HepG2 (cell line): ENCODE measurements around the gene TTLL4. TPM values are rescaled to one million over a fixed set of nuclear protein-coding genes. Genes with fewer than 3 reads are reported as not detected.

Experiments used
- ARNT ChIP-seq: fragments of 450-650 bp; IDR thresholded peaks from 2 replicates; pipeline ENCODE4 v1.6.1; 2017
- FOXJ3 ChIP-seq: sonication (generic); formaldehyde crosslinking; IDR thresholded peaks from 2 replicates; pipeline ENCODE4 v1.4.0; 2020; ENCODE audit warnings: missing genetic modification reagents, mild to moderate bottlenecking, borderline replicate concordance
- ISL2 ChIP-seq: sonication (generic); formaldehyde crosslinking; IDR thresholded peaks from 2 replicates; pipeline ENCODE4 v1.5.0; 2020; ENCODE audit warnings: missing genetic modification reagents
- JUND ChIP-seq: sonication (generic); formaldehyde crosslinking; IDR thresholded peaks from 2 replicates; pipeline ENCODE4 v1.8.0; 2022; ENCODE audit warnings: mild to moderate bottlenecking, missing genetic modification reagents
- ZBTB8A ChIP-seq: sonication (generic); formaldehyde crosslinking; IDR thresholded peaks from 2 replicates; pipeline ENCODE4 v1.4.0; 2020; ENCODE audit warnings: mild to moderate bottlenecking, low read depth, missing genetic modification reagents, borderline replicate concordance
- ZIK1 ChIP-seq: sonication (generic); formaldehyde crosslinking; IDR thresholded peaks from 2 replicates; pipeline ENCODE4 v1.5.0; 2020; ENCODE audit warnings: mild to moderate bottlenecking, low read depth, missing genetic modification reagents, borderline replicate concordance
- ZNF12 ChIP-seq: sonication (generic); formaldehyde crosslinking; IDR thresholded peaks from 2 replicates; pipeline ENCODE4 v1.5.0; 2020; ENCODE audit warnings: missing genetic modification reagents
- ZNF569 ChIP-seq: sonication (generic); formaldehyde crosslinking; IDR thresholded peaks from 2 replicates; pipeline ENCODE4 v1.5.0; 2020; ENCODE audit warnings: mild to moderate bottlenecking, missing genetic modification reagents, moderate library complexity, borderline replicate concordance
- ZNF614 ChIP-seq: IDR thresholded peaks from 2 replicates; pipeline ENCODE4 v1.6.1; 2018; ENCODE audit warnings: missing biosample characterization, missing genetic modification reagents, inconsistent platforms, borderline replicate concordance
- ZNF619 ChIP-seq: sonication (generic); formaldehyde crosslinking; IDR thresholded peaks from 2 replicates; pipeline ENCODE4 v1.4.0; 2020; ENCODE audit warnings: mild to moderate bottlenecking, missing genetic modification reagents
- polyA plus RNA-seq, 8 experiments: library from polyadenylated mRNA; depleted of rRNA in 3 of 8; stranded (reverse) in 7 of 8; unstranded in 1 of 8; fragments of >200 nt; fragmentation: Illumina TruSeq in 4 of 8; extraction: Trizol in 4 of 8; gene quantifications; 2 replicates each; pipeline versions ENCODE4 v1.2.1 to v1.2.3, GENCODE V29; 2011 to 2016; ENCODE audit warnings: low read depth in 4 of 8, missing spikeins in 1 of 8, mixed read lengths in 1 of 8; ENCODE audit not compliant: insufficient read depth in 1 of 8
- total RNA-seq, 5 experiments: library from RNA; depleted of rRNA; stranded (reverse); fragments of >200 nt; fragmentation: Illumina TruSeq; extraction: Trizol; gene quantifications; 2 replicates each; pipeline ENCODE4 v1.2.3, GENCODE V29; 2016; ENCODE audit warnings: low read depth in 1 of 5
- TF ChIP-seq, protein P1 (sequence below): fragments of 450-650 bp; IDR thresholded peaks from 2 replicates; pipeline ENCODE4 v1.6.1; 2017; ENCODE audit warnings: mild to moderate bottlenecking
- TF ChIP-seq, protein P2 (sequence below): sonication (generic); formaldehyde crosslinking; IDR thresholded peaks from 2 replicates; pipeline ENCODE4 v1.9.0; 2021; ENCODE audit warnings: mild to moderate bottlenecking, missing genetic modification reagents
- TF ChIP-seq, protein P3 (sequence below): IDR thresholded peaks from 2 replicates; pipeline ENCODE4 v1.6.1; 2016
- TF ChIP-seq, protein P4 (sequence below): sonication (generic); formaldehyde crosslinking; conservative IDR thresholded peaks from 2 replicates; pipeline ENCODE4 v1.8.0; 2022; ENCODE audit warnings: mild to moderate bottlenecking, moderate library complexity, missing genetic modification reagents

TTLL4 gene
- total and polyA plus RNA-seq, 2 of the 13 experiments (the other 11 are each of a cell fraction or from before 2014, with no cell fraction given), result 77.5 to 84.6 TPM

DNA sequence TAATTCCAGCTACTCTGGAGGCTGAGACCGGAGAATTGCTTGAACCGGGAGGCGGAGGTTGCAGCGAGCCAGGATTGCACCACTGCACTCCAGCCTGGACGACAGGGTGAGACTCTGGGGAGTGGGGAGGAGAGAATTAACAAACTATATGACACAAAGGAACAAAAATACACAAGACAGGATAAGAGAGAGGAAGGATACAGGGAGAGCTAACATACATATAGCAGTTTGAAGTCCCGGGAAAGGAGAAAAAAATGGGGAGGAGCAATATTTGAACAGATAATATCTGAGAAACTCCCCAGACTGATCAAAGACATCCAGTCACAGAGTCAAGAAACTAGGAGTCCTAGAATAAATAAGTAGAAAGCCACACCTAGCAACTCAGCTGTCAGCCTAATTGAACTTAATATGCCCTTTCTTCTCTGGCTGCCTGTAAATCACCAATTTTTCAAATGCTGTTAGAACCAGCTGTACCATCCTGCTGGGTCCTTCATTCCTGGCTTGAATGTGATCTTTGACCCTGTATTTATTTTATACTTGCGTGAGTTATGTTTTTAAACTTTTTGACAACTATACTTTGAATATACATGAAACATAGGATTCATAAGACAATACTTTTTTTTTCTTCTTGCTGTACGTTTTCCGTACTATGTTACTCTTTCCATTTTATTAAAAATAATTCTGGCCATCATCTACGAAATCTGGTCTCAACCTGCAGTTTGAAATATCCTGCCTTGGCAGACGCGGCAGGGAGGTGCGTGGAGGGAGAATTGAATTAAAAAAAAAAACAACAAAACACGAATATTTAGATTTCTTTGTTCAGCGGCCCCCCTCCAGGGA, 70.4 kb downstream of the TTLL4 start (continued):
- TF ChIP-seq, protein P1, sequence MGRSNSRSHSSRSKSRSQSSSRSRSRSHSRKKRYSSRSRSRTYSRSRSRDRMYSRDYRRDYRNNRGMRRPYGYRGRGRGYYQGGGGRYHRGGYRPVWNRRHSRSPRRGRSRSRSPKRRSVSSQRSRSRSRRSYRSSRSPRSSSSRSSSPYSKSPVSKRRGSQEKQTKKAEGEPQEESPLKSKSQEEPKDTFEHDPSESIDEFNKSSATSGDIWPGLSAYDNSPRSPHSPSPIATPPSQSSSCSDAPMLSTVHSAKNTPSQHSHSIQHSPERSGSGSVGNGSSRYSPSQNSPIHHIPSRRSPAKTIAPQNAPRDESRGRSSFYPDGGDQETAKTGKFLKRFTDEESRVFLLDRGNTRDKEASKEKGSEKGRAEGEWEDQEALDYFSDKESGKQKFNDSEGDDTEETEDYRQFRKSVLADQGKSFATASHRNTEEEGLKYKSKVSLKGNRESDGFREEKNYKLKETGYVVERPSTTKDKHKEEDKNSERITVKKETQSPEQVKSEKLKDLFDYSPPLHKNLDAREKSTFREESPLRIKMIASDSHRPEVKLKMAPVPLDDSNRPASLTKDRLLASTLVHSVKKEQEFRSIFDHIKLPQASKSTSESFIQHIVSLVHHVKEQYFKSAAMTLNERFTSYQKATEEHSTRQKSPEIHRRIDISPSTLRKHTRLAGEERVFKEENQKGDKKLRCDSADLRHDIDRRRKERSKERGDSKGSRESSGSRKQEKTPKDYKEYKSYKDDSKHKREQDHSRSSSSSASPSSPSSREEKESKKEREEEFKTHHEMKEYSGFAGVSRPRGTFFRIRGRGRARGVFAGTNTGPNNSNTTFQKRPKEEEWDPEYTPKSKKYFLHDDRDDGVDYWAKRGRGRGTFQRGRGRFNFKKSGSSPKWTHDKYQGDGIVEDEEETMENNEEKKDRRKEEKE, result no peak
- TF ChIP-seq ZBTB8A (no peak), JUND (CRISPR knock-in tag) (no peak), ARNT (no peak), ZNF614 (CRISPR knock-in tag) (0 out of 2 replicates have a peak, but pooled peaks have one; percentile 19), ZIK1 (CRISPR knock-in tag) (no peak), ISL2 (peak; percentile 83), ZNF12 (0 out of 2 replicates have a peak, but pooled peaks have one; percentile 17), FOXJ3 (CRISPR knock-in tag) (0 out of 2 replicates have a peak, but pooled peaks have one; percentile 37), ZNF569 (no peak), ZNF619 (CRISPR knock-in tag) (0 out of 2 replicates have a peak, but pooled peaks have one; percentile 59)
- TF ChIP-seq, protein P2, sequence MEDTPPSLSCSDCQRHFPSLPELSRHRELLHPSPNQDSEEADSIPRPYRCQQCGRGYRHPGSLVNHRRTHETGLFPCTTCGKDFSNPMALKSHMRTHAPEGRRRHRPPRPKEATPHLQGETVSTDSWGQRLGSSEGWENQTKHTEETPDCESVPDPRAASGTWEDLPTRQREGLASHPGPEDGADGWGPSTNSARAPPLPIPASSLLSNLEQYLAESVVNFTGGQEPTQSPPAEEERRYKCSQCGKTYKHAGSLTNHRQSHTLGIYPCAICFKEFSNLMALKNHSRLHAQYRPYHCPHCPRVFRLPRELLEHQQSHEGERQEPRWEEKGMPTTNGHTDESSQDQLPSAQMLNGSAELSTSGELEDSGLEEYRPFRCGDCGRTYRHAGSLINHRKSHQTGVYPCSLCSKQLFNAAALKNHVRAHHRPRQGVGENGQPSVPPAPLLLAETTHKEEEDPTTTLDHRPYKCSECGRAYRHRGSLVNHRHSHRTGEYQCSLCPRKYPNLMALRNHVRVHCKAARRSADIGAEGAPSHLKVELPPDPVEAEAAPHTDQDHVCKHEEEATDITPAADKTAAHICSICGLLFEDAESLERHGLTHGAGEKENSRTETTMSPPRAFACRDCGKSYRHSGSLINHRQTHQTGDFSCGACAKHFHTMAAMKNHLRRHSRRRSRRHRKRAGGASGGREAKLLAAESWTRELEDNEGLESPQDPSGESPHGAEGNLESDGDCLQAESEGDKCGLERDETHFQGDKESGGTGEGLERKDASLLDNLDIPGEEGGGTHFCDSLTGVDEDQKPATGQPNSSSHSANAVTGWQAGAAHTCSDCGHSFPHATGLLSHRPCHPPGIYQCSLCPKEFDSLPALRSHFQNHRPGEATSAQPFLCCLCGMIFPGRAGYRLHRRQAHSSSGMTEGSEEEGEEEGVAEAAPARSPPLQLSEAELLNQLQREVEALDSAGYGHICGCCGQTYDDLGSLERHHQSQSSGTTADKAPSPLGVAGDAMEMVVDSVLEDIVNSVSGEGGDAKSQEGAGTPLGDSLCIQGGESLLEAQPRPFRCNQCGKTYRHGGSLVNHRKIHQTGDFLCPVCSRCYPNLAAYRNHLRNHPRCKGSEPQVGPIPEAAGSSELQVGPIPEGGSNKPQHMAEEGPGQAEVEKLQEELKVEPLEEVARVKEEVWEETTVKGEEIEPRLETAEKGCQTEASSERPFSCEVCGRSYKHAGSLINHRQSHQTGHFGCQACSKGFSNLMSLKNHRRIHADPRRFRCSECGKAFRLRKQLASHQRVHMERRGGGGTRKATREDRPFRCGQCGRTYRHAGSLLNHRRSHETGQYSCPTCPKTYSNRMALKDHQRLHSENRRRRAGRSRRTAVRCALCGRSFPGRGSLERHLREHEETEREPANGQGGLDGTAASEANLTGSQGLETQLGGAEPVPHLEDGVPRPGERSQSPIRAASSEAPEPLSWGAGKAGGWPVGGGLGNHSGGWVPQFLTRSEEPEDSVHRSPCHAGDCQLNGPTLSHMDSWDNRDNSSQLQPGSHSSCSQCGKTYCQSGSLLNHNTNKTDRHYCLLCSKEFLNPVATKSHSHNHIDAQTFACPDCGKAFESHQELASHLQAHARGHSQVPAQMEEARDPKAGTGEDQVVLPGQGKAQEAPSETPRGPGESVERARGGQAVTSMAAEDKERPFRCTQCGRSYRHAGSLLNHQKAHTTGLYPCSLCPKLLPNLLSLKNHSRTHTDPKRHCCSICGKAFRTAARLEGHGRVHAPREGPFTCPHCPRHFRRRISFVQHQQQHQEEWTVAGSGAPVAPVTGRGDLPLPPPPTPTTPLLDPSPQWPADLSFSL, result 0 out of 2 replicates have a peak, but pooled peaks have one; percentile 34
- TF ChIP-seq, protein P3, sequence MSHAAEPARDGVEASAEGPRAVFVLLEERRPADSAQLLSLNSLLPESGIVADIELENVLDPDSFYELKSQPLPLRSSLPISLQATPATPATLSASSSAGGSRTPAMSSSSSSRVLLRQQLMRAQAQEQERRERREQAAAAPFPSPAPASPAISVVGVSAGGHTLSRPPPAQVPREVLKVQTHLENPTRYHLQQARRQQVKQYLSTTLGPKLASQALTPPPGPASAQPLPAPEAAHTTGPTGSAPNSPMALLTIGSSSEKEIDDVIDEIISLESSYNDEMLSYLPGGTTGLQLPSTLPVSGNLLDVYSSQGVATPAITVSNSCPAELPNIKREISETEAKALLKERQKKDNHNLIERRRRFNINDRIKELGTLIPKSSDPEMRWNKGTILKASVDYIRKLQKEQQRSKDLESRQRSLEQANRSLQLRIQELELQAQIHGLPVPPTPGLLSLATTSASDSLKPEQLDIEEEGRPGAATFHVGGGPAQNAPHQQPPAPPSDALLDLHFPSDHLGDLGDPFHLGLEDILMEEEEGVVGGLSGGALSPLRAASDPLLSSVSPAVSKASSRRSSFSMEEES (CRISPR knock-in tag), result 0 out of 2 replicates have a peak, but pooled peaks have one; percentile 6
- TF ChIP-seq, protein P4, sequence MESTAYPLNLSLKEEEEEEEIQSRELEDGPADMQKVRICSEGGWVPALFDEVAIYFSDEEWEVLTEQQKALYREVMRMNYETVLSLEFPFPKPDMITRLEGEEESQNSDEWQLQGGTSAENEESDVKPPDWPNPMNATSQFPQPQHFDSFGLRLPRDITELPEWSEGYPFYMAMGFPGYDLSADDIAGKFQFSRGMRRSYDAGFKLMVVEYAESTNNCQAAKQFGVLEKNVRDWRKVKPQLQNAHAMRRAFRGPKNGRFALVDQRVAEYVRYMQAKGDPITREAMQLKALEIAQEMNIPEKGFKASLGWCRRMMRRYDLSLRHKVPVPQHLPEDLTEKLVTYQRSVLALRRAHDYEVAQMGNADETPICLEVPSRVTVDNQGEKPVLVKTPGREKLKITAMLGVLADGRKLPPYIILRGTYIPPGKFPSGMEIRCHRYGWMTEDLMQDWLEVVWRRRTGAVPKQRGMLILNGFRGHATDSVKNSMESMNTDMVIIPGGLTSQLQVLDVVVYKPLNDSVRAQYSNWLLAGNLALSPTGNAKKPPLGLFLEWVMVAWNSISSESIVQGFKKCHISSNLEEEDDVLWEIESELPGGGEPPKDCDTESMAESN (CRISPR knock-in tag), result no peak
